ENCODE data around the gene TAC3. TPM values are rescaled to one million over a fixed set of nuclear protein-coding genes. Genes with fewer than 3 reads are reported as not detected.
"Not testable (repeated sequence)": the region's sequence is repeated elsewhere in the genome, so short reads cannot be mapped to it uniquely, and the experiment has no call there.

TAC3 gene
- polyA plus RNA-seq, 10 donors, result 0.24 to 0.75 (median 0.52) TPM; not detected in 6

- not testable (repeated sequence) for DNase-seq
These were observed 30.6 kb downstream of the TAC3 start for GRCh38 chr12:56985714-56986113.

- no peak for DNase-seq
These were observed 32.9 kb downstream of the TAC3 start for GRCh38 chr12:56983386-56983785.

- DNase-seq, result not testable (repeated sequence)
These were observed 33.6 kb downstream of the TAC3 start for GRCh38 chr12:56982578-56983236.

GRCh38 chr12:56980941-56981530, 35.3 kb downstream of the TAC3 start:
- no peak for DNase-seq

GRCh38 chr12:56980268-56980667, 36.1 kb downstream of the TAC3 start:
- no peak for DNase-seq

- no peak for DNase-seq
These were observed 36.7 kb downstream of the TAC3 start for GRCh38 chr12:56979628-56980027.

- no peak for DNase-seq
These were observed 37.8 kb downstream of the TAC3 start for GRCh38 chr12:56978397-56979138.

GRCh38 chr12:56977361-56977760, 39.0 kb downstream of the TAC3 start:
- not testable (repeated sequence) for DNase-seq

- DNase-seq, result not testable (repeated sequence)
These were observed 42.1 kb downstream of the TAC3 start for GRCh38 chr12:56974224-56974623.

- DNase-seq, result not testable (repeated sequence)
These were observed 47.4 kb downstream of the TAC3 start for GRCh38 chr12:56968910-56969309.

- DNase-seq, result not testable (repeated sequence)
These were observed 50.2 kb downstream of the TAC3 start for GRCh38 chr12:56965997-56966642.

GRCh38 chr12:56965124-56965523, 51.2 kb downstream of the TAC3 start:
- not testable (repeated sequence) for DNase-seq

GRCh38 chr12:56963557-56963956, 52.8 kb downstream of the TAC3 start:
- DNase-seq, result not testable (repeated sequence)

GRCh38 chr12:56962247-56962646, 54.1 kb downstream of the TAC3 start:
- not testable (repeated sequence) for DNase-seq

Other genes starting within 250 kb of the TAC3 start
- under 1 TPM; 0.12 to 0.77 (median 0.35) TPM for gene SDR9C7, start 82.1 kb downstream of the TAC3 start, polyA plus RNA-seq (ENCODE audit: insufficient read length in 10 of 10)
- gene RDH16, start 58.9 kb downstream of the TAC3 start, polyA plus RNA-seq (ENCODE audit: insufficient read length in 10 of 10), result under 1 TPM; 0.10 to 0.64 (median 0.39) TPM
- 1 to 10 TPM; 4.6 to 7.0 (median 5.7) TPM for gene ZBTB39, start 10.0 kb downstream of the TAC3 start, polyA plus RNA-seq (ENCODE audit: insufficient read length in 10 of 10)
- gene MYO1A, start 33.6 kb upstream of the TAC3 start, polyA plus RNA-seq (ENCODE audit: insufficient read length in 10 of 10), result under 1 TPM in 6 of 10 donors, not detected in 4; 0.11 to 0.71 (median 0.33) TPM
- gene NEMP1, start 62.3 kb upstream of the TAC3 start, polyA plus RNA-seq (ENCODE audit: insufficient read length in 10 of 10), result 10 to 100 TPM; 13.5 to 26.0 (median 17.5) TPM
- 10 to 100 TPM; 23.9 to 40.1 (median 30.4) TPM for gene NAB2, start 72.6 kb upstream of the TAC3 start, polyA plus RNA-seq (ENCODE audit: insufficient read length in 10 of 10)
- 10 to 100 TPM; 32.6 to 53.5 (median 40.8) TPM for gene STAT6, start 94.8 kb upstream of the TAC3 start, polyA plus RNA-seq (ENCODE audit: insufficient read length in 10 of 10)
- 100 to 1,000 TPM in 9 of 10 donors, 10 to 100 TPM in 1; 95.2 to 226 (median 134) TPM for gene LRP1, start 112.0 kb upstream of the TAC3 start, polyA plus RNA-seq (ENCODE audit: insufficient read length in 10 of 10)
- gene LRP1-AS, start 131.1 kb upstream of the TAC3 start, polyA plus RNA-seq (ENCODE audit: insufficient read length in 10 of 10), result 1 to 10 TPM in 3 of 10 donors, under 1 TPM in 6, not detected in 1; 0.47 to 1.1 (median 0.92) TPM
- gene NXPH4, start 200.3 kb upstream of the TAC3 start, polyA plus RNA-seq (ENCODE audit: insufficient read length in 10 of 10), result 1 to 10 TPM; 1.7 to 5.1 (median 2.1) TPM
- gene SHMT2, start 213.2 kb upstream of the TAC3 start, polyA plus RNA-seq (ENCODE audit: insufficient read length in 10 of 10), result 10 to 100 TPM; 50.2 to 76.8 (median 63.3) TPM
- gene STAC3, start 234.7 kb upstream of the TAC3 start, polyA plus RNA-seq (ENCODE audit: insufficient read length in 10 of 10), result 100 to 1,000 TPM; 248 to 457 (median 368) TPM